GM19240 (cell line): ENCODE measurements around the gene HEATR1.
"Not testable (repeated sequence)": the region's sequence is repeated elsewhere in the genome, so short reads cannot be mapped to it uniquely, and the experiment has no call there.

Source experiments
- DNase-seq: peaks from one replicate; pipeline ENCODE4 v3.0.0; 2011; ENCODE audit warnings: low spot score; ENCODE audit not compliant: insufficient read length

HEATR1 gene, protein sequence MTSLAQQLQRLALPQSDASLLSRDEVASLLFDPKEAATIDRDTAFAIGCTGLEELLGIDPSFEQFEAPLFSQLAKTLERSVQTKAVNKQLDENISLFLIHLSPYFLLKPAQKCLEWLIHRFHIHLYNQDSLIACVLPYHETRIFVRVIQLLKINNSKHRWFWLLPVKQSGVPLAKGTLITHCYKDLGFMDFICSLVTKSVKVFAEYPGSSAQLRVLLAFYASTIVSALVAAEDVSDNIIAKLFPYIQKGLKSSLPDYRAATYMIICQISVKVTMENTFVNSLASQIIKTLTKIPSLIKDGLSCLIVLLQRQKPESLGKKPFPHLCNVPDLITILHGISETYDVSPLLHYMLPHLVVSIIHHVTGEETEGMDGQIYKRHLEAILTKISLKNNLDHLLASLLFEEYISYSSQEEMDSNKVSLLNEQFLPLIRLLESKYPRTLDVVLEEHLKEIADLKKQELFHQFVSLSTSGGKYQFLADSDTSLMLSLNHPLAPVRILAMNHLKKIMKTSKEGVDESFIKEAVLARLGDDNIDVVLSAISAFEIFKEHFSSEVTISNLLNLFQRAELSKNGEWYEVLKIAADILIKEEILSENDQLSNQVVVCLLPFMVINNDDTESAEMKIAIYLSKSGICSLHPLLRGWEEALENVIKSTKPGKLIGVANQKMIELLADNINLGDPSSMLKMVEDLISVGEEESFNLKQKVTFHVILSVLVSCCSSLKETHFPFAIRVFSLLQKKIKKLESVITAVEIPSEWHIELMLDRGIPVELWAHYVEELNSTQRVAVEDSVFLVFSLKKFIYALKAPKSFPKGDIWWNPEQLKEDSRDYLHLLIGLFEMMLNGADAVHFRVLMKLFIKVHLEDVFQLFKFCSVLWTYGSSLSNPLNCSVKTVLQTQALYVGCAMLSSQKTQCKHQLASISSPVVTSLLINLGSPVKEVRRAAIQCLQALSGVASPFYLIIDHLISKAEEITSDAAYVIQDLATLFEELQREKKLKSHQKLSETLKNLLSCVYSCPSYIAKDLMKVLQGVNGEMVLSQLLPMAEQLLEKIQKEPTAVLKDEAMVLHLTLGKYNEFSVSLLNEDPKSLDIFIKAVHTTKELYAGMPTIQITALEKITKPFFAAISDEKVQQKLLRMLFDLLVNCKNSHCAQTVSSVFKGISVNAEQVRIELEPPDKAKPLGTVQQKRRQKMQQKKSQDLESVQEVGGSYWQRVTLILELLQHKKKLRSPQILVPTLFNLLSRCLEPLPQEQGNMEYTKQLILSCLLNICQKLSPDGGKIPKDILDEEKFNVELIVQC (N-terminal part only)

DNA sequence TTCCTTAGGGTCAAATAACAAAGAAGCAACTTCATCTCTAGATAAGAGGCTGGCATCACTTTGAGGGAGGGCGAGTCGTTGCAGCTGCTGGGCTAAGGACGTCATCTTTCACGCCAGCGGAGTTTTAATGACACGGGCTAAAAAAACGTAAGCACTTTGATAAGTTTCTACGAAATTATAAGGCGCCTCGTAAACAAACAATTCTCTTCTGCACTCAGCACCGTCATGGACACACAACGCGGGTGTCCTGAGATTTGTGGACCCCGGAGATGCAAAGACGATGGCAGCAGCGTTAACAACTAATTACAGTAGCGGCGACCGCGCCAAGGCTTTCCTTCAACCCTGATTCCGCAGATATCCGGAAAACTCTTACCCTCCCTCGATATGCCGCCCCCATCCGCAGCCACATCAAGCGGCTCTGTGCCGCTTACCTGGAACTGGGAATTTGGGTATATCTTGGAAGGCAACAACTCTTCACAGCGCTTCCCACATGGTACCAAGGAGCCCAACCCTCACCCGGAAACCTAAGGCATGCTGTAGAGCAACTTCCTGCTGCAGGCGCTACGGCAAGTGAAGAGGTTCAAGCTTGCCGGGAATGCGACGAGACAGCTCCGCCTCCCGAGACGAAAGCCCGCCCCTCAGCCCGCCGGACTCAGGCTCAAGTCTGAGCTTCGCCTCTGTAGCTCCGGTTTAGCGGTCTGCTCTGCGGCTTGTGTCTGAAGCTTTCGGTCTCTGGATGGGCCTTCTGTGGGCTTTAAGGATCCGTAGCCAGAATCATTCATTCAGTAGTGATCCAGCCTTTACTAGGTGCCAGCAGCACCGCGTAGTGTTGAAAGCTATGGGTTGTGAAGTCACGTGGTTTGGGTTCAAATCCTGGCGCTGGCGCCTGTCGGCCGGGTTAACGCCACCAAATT is at the start of gene HEATR1:
HEATR1 (minus strand) TSS at position 526 of the 914 bp plus-strand sequence; CDS start at position 105, 421 bp downstream.
- peak; percentile 41 for DNase-seq

DNA sequence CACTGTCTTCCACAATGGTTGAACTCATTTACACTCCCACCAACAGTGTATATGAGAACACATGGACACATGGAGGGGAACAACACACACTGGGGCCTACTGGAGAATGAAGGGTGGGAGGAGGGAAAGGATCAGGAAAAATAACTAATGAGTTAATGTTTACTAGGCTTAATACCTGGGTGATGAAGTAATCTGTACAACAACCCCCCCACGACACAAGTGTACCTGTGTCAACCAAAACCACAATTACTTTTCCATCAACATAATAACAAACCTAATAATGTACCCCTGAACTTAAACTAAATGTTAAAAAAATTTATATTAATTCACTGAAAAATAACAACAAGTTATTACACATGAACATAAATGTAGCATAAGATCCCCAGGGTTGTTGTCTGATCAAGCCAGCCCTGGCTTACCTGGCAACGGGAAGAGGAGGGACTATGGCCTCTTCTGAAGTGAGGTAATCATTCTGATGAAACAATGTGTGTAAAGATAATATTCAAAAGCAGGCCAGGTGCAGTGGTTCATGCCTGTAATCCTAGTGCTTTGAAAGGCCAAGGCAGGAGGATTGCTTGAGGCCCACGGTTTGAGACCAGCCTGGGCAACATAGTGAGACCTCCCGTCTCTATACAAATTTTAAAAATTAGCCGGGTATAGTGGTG is 40.8 kb upstream of the HEATR1 start:
- DNase-seq = no peak

DNA sequence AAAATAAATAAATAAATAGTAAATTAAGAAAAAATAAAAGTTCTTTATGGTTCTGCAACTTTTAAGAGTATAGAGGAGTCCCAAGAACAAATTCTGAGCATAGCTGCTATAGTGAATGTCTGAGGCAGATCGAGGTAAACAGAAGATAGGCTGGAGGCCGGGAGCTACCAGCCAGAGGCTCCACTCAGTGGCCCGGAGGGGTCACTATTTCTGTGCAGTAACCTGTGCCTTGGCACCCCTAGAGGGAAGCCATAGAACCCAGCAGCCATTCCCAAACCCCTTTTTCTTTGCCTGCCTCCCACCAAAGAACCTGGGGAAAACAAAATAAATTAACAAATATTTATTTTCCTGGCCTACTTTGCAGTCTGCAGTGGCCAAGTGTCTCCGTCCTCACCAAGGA is 38.4 kb upstream of the HEATR1 start:
- DNase-seq = no peak

DNA sequence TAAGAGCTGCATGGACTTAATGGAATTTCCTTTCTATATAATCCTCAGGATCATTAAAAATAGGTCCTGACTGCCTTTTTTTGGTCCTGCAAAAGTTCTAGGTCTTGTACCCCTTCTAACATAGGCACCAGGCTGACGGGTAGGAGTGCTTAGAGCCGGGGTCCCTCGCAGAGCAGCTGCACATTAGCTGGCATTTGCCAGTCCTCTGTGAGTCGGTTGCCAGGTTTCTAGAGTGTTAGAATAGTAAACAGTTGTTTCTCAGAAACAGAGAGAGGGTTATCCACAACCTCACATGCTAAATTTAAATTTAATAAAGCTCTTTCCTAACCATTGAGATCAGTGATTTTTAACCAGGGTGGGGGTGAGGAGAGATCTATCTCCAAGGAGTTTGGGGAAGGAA is 35.4 kb upstream of the HEATR1 start:
- DNase-seq = no peak

DNA sequence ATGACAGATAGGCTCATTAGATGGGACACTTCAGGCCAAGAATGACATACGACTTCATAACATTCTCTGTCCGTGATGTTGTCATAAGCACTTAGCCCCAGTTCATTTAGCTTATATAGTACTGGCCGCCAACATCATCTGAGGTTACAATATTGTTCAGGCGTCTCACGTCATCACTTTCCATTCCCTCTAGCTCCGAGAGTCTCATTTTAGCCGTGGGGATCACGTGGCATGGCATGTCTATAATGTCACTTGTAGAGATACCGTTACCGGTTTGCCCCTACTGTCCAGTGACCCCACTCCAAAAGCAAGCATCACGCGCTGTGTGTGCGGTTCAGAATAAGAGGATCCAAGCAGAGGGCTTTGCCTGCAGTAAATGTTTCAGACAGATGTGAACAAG is 34.6 kb upstream of the HEATR1 start:
- DNase-seq = no peak

DNA sequence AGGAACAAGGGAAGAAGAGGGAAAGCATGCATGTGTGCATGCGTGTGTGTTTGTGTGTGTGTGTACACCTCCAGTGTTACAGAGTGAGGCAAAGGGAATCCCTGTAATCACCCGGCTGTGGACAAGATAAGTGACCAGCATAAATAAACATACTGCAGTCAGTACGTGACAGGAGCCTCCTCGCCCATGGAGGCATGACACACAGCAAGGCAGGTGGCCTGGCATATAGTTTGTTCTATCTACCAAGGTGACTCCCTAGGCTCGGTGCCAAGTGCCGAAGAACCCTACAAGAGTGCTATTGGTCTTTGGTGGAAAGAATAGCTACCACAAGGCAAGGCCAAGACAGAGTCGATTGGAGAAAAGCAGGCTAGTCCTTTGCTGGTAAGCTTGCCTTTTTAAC is 31.7 kb upstream of the HEATR1 start:
- DNase-seq = no peak

DNA sequence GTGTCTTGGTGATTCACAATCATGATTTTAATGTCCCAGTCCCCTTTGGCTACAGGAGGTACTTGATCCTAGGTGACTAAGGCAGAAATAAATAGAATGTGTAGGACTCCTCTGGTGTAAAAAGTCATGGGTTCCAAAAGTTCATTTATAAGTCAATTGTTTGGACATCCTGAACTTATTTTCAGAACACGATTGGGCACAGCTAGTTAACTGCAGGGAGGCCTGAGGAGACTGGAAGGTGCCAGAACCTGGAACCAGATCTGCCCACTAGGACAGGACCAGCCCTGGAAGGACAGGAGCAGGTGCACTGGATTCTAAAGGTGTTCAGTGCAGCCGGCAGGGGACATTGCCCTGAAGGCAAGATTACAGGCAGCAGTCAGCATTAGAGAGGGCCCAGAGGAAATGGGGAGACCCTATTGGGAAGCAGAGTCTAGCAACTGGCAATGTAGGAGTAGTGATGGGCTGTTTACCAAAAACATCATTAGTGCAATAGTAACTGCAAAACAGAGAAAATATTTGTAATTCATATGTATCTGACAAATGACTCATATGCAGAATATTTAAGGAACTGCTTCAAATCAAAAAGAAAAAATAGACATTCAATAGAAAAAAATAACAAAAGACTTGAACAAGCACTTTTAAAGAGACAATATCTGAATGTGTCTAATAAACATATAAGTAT is 23.6 kb upstream of the HEATR1 start:
- DNase-seq = no peak

GRCh38 chr1:236623371-236624166 is 19.3 kb upstream of the HEATR1 start:
- no peak for DNase-seq

GRCh38 chr1:236622407-236622806 is 18.1 kb upstream of the HEATR1 start:
- no peak for DNase-seq

DNA sequence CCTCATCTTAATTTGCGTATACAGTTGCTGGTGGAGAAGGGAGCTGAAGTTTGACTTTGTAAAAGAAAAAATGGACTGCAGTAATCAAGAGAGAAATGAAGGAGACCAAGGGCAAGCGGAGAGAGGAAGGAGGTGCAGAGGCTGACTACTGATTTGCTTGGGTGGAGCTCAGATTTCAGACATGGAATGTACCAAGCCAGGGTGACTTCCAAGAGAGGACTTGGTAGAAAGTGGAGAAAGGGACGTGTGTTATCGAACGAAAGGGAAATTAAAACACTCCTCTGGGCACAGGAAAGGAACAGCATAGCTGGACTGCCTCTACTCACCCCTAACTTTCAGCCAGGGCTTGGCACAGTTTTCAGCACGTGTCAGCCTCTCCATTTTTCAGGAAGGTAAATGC is 15.1 kb upstream of the HEATR1 start:
- DNase-seq = no peak

GRCh38 chr1:236618507-236618906 is 14.2 kb upstream of the HEATR1 start:
- no peak for DNase-seq

DNA sequence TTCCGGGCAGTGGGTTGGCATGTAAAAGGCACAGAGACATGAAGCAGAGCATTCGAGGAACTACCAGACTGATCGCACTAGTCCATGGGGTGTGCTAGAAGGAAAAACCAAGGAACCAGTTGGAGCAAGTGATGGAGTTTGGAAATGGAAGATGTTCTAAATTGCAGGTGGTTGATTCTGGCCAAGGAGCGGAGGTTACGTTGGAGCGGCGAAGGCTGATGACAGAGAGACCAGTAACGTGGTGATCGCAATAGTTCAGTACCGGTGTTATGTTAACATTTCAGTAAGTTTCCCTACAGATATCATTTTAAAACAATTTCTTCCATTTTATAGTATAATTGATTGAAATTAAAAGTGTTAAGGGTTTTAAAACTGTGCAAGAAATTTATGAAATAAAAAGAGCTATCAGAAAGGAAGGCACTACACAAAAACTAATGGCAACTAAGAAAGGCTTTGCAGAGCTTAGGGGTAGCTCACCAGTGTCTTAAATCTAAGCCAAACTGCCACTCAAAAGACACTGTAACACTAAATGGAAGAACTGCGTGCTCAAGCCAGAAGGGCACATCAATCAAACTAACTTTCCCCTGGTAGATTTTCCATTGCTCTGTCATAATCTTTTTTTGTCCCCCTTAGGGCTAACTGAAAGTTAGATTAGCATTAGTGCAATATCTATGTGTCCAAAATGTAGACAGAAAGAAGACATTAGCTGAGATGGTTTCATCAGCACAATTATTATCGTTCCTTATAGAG is 11.3 kb upstream of the HEATR1 start:
- no peak for DNase-seq

DNA sequence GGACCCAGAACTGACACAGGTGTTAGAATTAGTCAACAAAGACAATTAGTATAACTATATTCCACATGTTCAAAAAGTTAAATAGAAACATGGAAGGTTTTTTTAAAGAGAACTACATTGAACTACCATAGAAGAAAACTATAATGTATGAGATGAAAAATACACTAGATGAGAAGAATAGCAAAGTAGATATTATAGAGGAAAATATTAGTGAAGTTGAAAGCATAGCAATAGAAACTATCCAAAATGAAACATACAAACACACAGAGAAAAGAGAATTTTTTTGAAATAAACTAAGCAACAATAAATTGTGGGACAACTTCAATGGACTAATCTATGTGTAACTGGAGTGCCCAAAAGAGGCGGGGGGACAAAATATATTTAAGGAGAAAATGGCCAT is 8.0 kb upstream of the HEATR1 start:
- DNase-seq = no peak

- DNase-seq = no peak
These were observed 4.8 kb upstream of the HEATR1 start for GRCh38 chr1:236608930-236609726.

DNA sequence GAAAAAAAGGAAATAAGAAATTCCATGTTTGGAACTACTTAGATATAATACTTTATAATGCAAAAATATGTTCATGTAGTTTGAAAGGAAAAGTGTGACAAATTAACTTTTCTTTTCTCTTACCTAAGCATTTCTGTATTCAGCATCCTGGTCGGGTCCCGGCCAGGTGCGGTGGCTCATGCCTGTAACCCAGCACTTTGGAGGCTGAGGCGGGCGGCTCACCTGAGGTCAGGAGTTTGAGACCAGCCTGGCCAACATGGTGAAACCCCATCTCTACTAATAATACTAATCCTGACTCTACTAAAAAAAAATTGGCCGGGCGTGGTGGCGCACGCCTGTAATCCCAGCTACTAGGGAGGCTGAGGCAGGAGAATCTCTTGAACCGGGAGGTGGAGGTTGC is 3.3 kb upstream of the HEATR1 start:
- DNase-seq = not testable (repeated sequence)

DNA sequence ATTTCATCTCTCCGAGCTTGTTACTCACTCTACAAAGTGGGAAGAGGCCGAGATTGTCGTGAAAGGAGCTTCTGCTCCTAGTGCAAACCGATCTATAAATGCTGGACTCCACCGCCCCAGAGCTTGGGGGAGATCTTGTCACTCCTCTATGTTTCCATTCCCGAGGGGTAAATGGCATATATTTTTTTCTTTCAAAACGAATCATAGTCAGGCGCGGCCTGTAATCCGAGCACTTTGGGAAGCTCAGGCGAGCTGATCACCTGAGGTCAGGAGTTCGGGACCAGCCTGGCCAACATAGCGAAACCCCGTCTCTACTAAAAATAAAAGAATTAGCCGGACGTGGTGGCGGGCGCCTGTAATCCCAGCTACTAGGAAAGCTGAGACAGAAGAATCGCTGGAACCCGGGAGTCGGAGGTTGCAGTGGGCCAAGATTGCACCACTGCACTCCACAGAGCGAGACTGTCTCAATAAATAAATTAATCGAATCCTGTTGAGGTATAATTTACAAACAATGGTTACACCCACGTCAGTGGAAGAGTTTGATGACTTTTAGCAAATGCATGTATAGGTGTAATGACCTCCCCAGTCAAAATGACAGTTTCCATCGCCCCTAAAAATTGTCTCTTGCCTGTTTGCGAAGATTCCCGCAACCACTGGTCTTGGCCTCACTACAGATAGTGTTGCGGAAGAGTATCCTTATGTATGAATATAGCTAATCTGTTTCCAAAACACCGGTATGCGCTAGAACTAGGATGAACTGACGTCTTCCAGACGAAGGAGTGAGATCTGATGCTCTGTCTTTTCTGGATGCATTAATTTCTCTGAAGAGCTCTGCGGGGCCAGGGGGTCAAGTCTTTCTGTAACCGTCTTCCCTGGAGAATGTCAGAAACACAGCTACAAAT is 840 bp upstream of the HEATR1 start:
- no peak for DNase-seq
